ENCODE measurements around the gene SIPA1L3.

The SIPA1L3 gene

DNA sequence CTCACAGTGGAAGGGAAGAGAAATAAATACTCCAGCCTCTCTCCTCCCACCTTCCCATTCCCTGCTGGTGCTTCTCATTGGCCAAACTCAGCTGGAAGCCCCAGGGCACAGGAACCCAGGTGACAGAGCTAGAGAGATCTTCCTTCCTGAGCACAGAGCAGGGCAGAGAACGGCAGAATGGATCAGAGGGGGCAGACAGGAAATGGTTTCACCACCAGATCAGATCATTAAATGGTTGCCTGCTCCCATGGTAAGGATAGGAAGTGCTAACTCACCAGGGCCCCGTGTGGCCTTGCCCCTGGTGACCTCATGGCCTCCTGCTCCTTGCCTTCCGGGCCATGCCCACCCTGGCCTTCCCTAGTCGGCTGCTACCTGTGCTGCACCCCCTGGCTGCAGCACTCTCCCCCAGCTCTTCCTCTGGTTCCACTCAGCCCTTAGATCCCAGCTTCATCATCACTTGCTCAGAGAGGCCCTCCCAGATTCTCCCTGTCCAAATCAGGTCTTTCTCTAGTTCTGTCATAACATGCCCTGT is 208.3 kb downstream of the SIPA1L3 start:
- no peak for DNase-seq (ENCODE audit: low read depth)

GRCh38 chr19:38118176-38118575 is 211.2 kb downstream of the SIPA1L3 start:
- no peak for DNase-seq (ENCODE audit: low read depth)

GRCh38 chr19:38120471-38121025 is 213.5 kb downstream of the SIPA1L3 start:
- DNase-seq (ENCODE audit: low read depth) = no peak

DNA sequence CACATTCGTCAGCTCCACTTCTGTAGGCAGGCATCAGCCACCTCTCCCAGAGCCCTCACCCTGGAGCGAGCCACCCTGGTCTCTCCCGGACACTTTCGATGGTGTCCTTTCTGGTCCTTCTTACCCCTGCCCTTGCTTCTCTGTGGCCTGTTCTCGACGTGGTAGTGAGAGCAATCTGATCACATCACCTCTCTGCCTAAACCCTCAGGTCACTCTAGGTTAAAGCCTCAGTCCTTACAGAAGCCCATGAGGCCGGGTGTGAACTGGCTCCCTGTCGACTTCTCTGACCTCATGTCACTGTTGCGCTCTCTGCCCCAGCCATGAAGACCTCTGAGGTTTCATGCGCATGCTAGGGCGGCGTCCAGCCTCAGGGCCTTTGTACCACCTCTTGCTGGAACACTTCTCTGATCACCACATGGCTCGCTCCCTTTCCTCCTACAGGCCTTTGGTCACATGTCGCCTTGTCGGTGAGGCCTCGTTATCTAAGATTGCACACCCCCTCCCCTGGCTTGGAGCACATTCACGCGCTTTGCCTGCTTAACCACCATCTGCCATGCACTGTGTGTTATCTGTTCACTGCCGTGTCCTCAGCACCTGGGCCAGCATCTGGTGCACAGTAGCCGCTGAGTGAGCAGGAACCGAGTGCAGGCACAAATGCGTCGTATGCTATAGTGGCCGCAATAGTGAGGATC is 215.5 kb downstream of the SIPA1L3 start:
- DNase-seq (ENCODE audit: low read depth) = no peak

DNA sequence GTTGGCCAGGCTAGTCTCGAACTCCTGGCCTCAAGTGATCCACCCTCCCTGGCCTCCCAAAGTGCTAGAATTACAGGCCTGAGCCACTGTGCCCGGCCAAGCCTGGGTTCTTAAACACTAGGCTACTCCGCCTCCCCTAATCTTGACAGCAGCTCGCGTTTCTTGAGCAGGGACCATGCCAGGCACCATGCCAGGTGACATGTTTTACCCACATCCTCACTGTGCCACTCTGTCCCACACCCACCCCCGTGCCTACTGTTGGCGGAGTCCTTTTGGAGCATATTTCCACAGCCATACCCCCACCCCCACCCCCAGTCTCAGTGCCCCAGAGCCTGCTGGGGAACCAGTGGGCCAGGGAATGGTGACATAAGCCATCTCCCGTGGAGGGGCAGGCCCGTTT is 218.2 kb downstream of the SIPA1L3 start:
- no peak for DNase-seq (ENCODE audit: low read depth)

DNA sequence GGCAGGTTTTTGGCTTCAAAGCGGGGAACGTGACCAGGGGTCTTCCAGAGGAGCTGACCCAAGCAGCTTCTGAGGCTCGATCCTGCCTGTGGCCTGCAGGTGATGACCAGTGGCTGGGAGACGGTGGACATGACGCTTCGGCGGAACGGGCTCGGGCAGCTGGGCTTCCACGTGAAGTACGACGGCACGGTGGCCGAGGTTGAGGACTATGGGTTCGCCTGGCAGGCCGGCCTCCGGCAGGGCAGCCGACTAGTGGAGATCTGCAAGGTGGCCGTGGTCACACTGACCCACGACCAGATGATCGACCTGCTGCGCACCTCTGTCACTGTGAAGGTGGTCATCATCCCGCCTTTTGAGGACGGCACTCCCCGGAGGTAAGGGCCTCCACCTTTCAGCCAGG is 223.4 kb downstream of the SIPA1L3 start:
- no peak for DNase-seq (ENCODE audit: low read depth)

DNA sequence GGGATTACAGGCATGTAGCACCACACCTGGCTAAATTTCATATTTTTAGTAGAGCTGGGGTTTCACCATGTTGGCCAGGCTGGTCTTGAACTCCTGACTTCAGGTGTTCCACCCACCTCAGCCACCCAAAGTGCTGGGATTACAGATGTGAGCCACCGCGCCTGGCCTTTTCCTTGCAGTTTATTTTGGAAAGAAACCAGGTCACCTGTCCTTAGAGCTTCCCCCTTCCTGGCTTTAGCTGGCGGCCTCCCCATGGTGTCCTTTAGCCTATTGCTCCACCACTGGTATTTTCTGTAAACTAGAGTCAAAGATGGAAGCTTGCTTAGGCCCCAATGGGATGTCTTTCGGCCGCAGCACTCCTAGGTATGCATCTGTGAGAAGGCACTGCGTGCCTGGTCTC is 225.8 kb downstream of the SIPA1L3 start:
- DNase-seq (ENCODE audit: low read depth) = no peak

DNA sequence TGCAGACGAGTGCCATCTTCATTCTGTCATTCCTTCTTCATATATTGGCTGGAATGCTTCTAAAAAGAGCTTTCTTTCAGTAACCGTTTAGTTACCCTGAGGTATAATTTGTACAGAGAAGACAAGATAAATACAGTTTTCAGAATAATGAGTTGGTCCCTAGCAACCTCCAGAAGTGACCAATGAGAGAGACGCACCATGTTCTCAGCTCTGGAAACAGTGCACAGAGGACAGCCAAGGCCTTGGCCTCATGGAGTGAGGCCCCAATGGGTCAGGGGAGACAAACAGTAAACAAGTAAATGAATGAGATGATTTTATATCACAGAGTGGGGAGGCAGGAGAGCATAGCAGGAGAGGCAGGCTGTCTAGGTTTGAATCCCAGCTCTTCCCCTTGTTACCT is 226.3 kb downstream of the SIPA1L3 start:
- DNase-seq (ENCODE audit: low read depth) = no peak

DNA sequence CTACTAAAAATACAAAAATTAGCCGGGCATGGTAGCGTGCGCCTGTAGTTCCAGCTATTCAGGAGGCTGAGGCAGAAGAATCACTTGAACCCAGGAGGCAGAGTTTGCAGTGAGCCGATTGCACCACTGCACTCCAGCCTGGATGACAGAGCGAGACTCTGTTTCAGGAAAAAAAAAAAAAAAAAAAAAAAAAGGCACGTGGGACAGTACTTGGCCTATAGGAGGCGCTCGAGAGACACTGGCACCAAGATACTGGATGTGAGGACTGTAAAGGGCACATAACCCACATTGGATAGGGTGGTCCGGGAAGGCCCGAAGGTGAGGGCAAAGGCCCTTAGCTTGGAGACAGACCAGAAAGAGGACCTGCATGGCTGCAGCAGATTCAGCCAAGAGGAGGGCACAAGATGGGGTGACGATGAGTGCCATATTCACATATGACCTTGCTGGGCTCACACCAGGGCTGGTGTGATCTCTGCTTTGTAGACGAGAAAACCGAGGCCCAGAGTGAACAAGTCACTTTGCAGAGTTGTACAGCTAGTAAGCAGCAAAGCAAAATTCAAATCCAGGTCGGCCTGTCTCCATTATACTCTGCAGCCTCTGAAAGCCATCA is 227.6 kb downstream of the SIPA1L3 start:
- peak; percentile 12 for DNase-seq (ENCODE audit: low read depth)

- no peak for DNase-seq (ENCODE audit: low read depth)
Measured at GRCh38 chr19:38135150-38135998, 228.4 kb downstream of the SIPA1L3 start.

DNA sequence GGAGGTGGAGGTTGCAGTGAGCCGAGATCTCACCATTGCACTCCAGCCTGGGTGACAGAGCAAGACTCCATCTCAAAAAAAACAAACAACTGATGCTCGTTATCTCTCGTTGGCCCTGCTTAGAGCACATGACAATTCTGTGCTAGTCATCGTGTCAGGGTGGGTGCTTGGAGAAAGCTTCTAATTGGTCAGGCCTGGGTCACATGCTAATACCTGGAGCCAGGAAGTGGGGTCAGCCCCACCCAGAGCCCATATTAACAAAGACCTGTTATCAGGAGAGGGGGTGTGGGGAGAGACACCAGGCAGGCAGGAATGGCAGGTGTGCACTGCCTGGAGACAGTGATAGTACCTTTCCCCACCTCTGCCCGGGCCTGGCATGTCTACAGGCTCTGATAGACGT is 232.1 kb downstream of the SIPA1L3 start:
- DNase-seq (ENCODE audit: low read depth) = no peak

GRCh38 chr19:38141108-38141507 is 234.1 kb downstream of the SIPA1L3 start:
- DNase-seq (ENCODE audit: low read depth) = no peak

- DNase-seq (ENCODE audit: low read depth) = peak; percentile 10
Measured at GRCh38 chr19:38142176-38143035, 235.4 kb downstream of the SIPA1L3 start.

GRCh38 chr19:38143847-38144246 is 236.8 kb downstream of the SIPA1L3 start:
- DNase-seq (ENCODE audit: low read depth) = no peak

DNA sequence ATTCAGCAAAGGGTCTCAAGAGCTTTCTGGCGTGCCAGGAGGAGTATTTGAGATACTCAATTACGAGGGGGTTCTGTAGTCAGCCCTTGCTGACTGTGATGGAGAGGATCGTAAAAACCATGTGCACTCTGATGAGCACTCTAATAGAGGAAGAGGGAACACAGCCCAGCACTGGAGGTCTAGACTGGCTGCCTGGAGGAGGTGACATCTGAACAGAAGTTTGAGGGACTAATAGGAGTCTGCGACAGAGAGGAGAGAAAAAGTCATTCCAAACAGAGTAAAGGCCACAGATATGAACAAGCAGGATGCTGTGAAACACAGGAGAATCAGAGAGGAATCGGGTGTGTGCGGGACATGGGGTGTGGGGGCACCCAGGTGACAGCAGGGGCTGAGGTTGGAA is 237.7 kb downstream of the SIPA1L3 start:
- DNase-seq (ENCODE audit: low read depth) = no peak

- DNase-seq (ENCODE audit: low read depth) = no peak
Measured at GRCh38 chr19:38145623-38146022, 238.6 kb downstream of the SIPA1L3 start.

DNA sequence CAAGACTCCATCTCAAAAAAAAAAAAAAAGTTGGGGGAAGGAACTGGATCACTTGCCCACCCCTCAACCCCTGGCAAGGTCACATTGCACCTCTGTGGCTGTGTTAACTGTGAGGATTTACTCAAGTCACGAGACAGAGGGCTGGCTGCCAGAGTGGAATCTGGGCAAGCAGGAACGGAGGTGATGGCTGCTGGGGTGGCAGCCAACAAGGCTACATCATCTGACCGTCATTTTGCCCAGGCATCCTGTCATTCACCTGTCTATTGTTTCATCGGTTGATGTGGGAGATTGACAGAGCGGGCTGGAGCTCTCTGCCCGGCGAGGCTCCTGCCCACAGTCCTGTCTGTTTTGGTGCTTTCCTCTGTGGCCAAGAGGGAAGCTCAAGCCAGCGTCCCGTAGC is 241.3 kb downstream of the SIPA1L3 start:
- no peak for DNase-seq (ENCODE audit: low read depth)

DNA sequence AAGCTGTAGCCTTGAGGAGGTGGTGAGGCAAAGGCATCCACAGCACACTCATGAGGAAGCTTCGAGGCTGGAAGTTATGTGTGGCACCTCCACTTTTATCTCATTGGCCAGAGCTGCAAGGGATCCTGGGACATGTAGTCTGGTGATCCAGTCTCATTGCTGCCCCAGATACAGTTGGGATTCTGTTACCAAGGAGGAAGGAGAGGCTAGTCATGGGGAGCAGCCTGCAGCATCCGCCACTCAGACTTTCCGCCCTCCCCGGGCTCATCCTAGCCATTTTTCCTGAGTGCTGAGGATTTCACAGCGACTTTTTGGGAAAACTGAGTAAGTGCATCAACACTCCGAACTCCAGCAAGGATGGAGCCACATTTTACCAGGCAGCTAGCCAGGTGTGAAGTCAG is 242.7 kb downstream of the SIPA1L3 start:
- DNase-seq (ENCODE audit: low read depth) = no peak

DNA sequence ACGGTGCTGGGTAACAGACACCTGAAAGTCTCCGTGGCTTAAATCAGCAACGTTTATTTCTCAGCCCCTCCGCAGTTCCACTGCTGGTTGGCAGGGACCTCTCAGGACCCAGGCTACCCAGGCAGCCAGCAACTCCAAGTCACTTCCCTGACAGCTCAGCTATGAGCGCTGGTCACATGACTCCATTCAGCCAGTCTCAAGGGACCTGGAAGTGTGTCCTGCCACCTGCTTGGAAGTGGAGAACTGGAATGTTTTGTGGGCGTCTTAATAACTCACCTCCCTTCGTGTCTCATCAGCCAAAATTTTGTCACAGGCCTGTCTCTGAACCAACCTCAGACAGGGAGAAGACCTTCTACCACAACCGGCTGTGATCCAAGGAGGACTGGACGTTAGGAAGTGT is 244.2 kb downstream of the SIPA1L3 start:
- DNase-seq (ENCODE audit: low read depth) = no peak

GRCh38 chr19:38152461-38153379 is 245.7 kb downstream of the SIPA1L3 start:
- no peak for DNase-seq (ENCODE audit: low read depth)

DNA sequence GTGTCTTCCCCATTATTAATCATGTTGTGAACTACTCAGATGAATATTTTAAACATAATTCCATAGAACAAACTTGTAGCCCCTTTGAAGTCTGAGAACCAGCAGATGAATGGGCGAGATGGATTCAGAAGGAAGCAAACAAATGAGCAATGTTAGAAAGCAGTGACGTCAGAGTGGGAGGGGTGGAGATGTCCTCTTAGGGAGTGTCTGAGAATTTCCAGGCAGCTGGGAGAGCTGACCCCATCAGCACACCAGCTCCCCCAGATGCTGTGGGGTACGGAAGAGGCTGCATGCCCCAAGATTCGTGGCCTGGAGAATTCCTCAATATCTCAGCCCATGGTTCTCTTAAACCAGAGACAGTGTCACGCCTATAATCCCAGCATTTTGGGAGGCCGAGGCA is 248.4 kb downstream of the SIPA1L3 start:
- no peak for DNase-seq (ENCODE audit: low read depth)

Measured in GM04504 (cell line).